NCI-H460 (cell line): ENCODE measurements around the gene FBRS. TPM values are rescaled to one million over a fixed set of nuclear protein-coding genes. Genes with fewer than 3 reads are reported as not detected.
"Not testable (repeated sequence)": the region's sequence is repeated elsewhere in the genome, so short reads cannot be mapped to it uniquely, and the experiment has no call there.

Source experiments
- DNase-seq: peaks from one replicate; pipeline ENCODE4 v3.0.0-alpha.2; 2016; ENCODE audit warnings: low read depth; ENCODE audit errors: extremely low read depth
- total RNA-seq: library from RNA; depleted of rRNA; stranded (reverse); fragments of >200 nt; shearing (Covaris generic); gene quantifications from 2 replicates; pipeline ENCODE4 v1.2.3, GENCODE V29; 2014

The FBRS gene
- total RNA-seq, 1 experiment from 2014 or later = 26.0 TPM

GRCh38 chr16:30663038-30663437, 4.8 kb downstream of the FBRS start:
- DNase-seq = no peak

DNA sequence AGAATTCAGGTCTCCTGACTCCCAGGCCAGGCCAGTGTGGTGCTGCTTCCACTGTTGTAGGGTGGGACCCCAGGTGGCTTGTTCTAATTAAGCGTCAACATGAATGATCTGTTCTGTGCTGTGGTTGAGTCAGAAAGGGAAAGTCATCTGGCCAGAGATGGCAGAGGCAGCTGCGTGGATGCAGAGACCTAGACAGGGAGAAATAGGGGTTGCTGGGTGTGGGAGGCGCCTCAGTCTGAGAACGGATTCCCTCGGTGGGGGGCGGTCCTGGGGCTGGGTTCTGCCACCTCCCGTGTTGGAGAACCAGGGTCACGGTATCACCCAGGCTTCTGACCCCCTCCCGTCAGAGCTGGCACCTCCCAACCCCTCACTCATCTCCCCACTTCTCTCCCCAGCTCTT, 5.6 kb downstream of the FBRS start:
- DNase-seq = no peak

DNA sequence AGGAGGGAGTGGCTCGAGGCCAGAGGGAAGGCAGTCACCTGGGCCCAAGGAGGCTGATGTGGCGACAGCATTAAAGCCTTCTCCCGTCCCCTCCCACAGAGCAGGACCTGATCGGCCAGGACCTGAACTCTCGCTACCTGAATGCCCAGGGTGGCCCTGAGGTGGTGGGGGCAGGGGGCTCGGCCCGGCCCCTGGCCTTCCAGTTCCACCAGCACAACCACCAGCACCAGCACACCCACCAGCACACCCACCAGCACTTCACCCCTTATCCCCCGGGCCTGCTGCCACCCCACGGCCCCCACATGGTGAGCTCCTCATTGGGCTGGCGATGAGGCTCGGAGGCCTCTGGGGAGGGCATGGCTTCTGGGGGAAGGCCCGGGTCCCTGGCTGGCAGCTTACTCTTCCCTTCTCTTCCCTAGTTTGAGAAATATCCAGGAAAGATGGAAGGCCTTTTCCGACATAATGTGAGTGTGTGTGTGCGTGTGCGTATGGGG, 6.4 kb downstream of the FBRS start:
- DNase-seq = no peak

- DNase-seq = no peak
Observed at GRCh38 chr16:30665155-30665829, 7.1 kb downstream of the FBRS start.

- DNase-seq = no peak
Observed at GRCh38 chr16:30665830-30666190, 7.6 kb downstream of the FBRS start.

GRCh38 chr16:30666681-30667080, 8.4 kb downstream of the FBRS start:
- DNase-seq = no peak

DNA sequence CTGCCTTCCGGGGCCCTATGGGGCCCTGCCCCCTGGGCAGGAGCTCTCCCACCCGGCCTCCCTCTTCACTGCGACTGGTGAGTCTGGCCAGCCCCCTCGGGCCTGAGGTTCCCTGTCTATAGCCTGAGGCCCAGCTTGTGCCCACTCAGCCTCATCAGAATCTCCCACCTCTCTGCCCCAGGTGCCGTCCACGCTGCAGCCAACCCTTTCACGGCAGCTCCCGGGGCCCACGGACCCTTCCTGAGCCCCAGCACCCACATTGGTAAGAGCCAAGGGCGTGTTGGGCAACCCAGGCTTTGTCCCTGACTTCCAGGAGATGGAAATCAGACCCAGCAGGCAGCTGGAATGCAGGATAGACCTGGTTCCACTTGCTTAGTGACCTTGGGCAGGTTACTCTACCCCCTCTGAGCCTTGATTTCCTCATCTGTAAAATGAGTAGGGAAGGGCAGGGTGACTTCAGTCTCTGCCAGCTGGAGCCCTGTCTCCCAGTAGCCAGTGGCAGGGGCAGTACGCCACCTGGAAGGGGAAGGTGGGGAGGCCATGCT, 9.2 kb downstream of the FBRS start:
- no peak for DNase-seq

- DNase-seq = no peak
Observed at GRCh38 chr16:30668393-30668792, 10.2 kb downstream of the FBRS start.

GRCh38 chr16:30669026-30669902, 11.0 kb downstream of the FBRS start:
- DNase-seq = no peak

DNA sequence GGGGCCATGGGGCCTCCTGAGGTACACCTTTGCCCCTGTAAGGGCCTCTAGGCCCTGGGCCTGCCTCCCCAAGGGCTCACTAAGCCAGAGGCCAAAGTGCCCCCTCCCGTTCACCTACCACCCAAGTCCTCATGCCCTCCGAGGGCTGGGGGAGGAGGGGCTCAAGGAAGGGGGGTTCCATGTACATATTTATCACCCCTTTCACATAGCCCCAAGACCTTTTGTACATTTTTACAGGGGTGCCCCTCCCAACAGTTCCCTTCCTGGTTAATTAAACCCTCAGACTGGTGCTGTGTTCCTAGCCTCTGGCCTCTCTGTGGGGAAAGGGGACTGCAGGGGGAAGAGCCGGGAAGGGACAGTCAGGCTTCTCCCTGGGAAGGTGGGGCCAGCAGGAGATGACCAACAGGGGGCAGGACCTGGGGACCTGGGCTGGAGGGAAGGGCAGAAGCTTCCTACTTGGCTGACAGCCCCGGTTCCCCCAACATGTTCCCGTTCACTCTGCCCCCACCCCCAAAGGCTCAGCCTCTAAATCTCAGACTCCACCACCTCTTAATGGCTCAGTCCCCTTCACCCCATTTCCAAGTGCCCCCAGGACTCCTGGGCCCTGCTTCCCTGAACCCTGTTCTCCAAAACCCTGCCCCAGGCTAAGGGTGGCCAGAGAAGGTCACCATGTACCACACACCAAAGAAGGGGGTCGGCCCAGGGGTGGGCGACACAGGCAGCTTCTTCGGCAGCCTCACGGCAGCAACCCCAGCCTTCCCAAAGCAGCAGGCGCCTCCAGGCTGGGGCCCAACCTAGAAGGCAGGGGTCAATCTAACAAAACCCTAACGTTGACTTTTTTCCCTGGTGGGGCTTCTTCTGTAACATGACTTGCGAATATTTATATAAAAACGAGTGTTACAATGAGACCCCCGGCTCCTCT, 11.9 kb downstream of the FBRS start:
- no peak for DNase-seq

DNA sequence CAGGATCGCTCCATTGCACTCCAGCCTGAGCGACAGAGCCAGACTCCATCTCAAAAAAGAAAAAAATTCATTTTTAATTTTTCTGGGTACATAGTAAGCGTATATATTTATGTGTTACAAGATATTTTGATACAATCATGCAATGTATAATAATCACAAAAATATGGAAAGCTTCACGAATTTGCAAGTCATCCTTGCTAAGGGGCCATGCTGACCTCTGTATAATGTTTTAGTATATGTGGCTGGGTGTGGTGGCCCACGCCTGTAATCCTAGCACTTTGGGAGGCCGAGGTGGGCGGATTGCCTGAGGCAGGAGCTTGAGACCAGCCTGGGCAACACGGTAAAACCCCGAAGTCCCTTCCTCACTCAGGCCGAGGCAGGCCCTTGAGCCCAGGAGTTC, 16.9 kb downstream of the FBRS start:
- no peak for DNase-seq

GRCh38 chr16:30677931-30678585, 19.8 kb downstream of the FBRS start:
- no peak for DNase-seq

GRCh38 chr16:30678586-30678970, 20.3 kb downstream of the FBRS start:
- DNase-seq = no peak

- no peak for DNase-seq
Observed at GRCh38 chr16:30680326-30680725, 22.1 kb downstream of the FBRS start.

DNA sequence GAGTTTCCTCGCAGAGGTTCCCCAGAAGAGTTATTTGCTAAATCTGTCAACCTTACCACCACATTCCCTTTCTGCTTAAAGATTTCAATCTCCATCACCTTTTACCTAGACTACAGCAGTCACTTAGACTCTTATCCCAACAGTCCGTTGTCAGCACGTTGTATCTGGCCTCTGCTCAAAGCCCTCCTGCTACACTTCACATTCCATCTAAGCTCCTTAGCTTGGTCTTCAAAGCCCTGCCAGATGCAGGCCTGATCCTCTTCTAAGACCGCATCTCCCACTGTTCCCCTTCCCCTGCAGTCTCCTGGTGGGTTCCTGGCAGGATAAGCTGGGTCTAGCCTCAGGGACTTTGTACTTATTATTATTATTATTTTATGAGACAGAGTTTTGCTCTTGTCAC, 30.5 kb downstream of the FBRS start:
- no peak for DNase-seq

DNA sequence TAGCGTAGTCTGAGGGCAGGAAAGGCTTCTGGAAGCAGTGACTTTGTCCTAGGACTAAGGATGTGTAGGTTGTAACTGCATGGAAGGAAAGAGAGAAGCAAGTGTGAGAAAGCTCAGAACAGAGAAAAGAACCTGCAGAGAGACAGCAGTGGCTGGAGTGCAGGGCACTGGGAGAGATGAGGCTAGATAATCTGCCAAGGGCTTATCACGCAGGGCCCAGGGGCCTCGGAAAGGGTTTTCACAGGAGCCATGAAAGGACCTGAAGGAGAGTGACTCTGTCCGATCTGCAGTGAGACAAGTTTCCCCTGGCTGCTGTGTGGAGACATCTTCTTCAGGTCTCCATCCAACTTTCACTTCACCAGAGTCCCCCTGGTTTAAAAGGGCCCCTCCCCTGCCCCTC, 33.7 kb downstream of the FBRS start:
- DNase-seq = no peak

DNA sequence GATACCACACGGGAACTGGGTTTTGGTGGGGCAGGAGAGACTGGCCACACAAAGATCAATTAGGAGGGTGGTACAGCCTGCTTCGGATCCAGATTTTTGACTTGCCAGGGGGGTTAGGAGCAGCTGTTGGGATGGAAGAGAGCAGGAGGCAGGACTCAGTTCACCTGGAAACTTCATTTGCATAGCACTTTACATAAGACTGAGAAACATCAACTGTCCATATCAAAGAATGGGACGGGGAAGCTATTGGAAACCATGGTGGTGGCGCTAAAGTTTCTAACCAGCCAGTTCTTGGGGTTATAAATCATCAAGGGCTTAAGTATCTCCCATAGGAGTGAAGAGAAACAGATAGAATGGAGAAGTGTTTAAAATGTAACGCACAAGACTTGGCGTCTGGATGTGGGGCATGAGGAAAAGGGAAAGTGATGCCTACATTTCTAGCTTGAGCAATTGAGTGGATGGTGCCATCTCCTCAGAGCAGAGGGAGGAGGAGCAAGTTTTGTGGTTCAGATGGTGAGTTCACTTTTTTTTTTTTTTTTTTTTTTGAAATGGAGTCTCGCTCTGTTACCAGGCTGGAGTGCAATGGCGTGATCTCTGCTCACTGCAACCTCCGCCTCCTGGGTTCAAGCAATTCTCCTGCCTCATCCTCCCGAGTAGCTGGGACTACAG, 34.3 kb downstream of the FBRS start:
- no peak for DNase-seq

DNA sequence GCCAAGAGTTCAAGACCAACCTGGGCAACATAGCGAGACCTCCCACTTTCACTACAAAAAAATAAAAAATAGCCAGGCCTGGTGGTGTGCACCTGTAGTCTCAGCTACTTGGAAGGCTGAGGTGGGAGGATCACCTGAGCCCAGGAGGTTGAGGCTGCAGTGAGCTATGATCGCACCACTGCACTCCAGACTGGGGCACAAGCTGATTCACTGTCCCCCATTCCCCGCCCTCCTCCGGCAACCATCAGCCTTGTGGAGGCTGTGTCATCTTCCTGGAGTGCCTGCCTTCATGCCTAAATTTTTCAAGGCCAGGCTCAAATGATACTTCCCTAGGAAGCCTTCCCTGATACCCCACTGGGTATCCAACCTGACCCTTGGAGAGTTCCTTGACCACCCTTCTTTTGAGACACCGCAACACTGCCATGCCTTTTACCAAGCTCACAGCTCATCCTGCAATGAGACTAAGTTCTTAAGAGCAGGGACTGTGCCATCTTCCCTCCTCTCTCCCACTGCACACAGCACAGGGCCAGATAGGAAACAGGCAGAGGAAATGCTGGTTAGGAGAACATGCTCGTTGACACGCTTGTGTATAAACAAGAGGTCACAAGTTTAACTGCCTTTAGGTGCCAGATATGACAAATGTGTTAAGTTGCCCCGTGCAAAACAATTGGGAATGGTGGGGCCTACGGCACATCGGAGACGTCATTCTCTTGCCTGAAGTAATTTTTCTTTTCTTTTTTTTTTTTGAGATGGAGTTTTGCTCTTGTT, 36.9 kb downstream of the FBRS start:
- DNase-seq = no peak

- not testable (repeated sequence) for DNase-seq
Observed at GRCh38 chr16:30696646-30697045, 38.4 kb downstream of the FBRS start.
